AG09319 (cell line): ENCODE data around the gene PRODH2.

Source experiments
- DNase-seq: peaks from one replicate; pipeline ENCODE4 v3.0.0-alpha.2; 2010; ENCODE audit warnings: low read depth; ENCODE audit errors: extremely low read depth
- TF ChIP-seq, protein P1 (sequence below): IDR thresholded peaks from 2 replicates; pipeline ENCODE4 v1.5.1; 2011; ENCODE audit warnings: low read depth, mild to moderate bottlenecking, inconsistent platforms, low read length, moderate library complexity

PRODH2 gene

DNA sequence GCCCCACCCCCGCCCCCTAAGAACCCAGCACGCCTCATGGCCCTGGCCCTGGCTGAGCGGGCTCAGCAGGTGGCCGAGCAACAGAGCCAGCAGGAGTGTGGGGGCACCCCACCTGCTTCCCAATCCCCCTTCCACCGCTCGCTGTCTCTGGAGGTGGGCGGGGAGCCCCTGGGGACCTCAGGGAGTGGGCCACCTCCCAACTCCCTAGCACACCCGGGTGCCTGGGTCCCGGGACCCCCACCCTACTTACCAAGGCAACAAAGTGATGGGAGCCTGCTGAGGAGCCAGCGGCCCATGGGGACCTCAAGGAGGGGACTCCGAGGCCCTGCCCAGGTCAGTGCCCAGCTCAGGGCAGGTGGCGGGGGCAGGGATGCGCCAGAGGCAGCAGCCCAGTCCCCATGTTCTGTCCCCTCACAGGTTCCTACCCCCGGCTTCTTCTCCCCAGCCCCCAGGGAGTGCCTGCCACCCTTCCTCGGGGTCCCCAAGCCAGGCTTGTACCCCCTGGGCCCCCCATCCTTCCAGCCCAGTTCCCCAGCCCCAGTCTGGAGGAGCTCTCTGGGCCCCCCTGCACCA is 25.3 kb downstream of the PRODH2 start:
- DNase-seq: no peak
- TF ChIP-seq, protein P1, sequence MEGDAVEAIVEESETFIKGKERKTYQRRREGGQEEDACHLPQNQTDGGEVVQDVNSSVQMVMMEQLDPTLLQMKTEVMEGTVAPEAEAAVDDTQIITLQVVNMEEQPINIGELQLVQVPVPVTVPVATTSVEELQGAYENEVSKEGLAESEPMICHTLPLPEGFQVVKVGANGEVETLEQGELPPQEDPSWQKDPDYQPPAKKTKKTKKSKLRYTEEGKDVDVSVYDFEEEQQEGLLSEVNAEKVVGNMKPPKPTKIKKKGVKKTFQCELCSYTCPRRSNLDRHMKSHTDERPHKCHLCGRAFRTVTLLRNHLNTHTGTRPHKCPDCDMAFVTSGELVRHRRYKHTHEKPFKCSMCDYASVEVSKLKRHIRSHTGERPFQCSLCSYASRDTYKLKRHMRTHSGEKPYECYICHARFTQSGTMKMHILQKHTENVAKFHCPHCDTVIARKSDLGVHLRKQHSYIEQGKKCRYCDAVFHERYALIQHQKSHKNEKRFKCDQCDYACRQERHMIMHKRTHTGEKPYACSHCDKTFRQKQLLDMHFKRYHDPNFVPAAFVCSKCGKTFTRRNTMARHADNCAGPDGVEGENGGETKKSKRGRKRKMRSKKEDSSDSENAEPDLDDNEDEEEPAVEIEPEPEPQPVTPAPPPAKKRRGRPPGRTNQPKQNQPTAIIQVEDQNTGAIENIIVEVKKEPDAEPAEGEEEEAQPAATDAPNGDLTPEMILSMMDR: no peak

DNA sequence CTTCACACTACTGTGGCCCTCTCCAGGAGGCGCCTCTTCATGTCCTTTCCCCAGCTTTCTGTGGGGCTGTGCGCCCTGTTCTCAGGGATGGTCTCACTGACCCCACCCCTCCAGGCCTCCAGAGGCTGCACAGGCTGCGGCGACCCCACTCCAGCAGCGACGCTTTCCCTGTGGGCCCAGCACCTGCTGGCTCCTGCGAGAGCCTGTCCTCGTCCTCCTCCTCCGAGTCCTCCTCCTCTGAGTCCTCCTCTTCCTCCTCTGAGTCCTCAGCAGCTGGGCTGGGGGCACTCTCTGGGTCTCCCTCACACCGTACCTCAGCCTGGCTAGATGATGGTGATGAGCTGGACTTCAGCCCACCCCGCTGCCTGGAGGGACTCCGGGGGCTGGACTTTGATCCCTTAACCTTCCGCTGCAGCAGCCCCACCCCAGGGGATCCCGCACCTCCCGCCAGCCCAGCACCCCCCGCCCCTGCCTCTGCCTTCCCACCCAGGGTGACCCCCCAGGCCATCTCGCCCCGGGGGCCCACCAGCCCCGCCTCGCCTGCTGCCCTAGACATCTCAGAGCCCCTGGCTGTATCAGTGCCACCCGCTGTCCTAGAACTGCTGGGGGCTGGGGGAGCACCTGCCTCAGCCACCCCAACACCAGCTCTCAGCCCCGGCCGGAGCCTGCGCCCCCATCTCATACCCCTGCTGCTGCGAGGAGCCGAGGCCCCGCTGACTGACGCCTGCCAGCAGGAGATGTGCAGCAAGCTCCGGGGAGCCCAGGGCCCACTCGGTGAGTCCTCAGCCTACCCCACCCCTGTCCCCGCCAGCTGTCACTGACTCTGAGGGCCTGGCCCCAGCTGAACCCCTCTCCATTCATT is 26.1 kb downstream of the PRODH2 start:
- TF ChIP-seq, protein P1: no peak
- no peak for DNase-seq

DNA sequence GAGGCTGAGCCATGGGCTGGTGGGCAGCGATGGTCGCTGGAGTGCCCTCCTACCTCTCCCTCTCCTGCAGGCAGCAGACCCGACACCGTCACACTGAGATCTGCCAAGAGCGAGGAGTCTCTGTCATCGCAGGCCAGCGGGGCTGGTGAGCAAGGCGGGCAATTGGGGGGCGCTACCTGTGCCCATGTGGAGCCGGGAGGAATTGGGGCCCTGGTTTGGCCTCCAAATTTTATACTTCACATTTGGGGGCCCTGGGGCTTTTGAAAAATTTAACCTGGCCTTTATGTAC is 27.4 kb downstream of the PRODH2 start:
- no peak for DNase-seq
- TF ChIP-seq, protein P1: no peak

DNA sequence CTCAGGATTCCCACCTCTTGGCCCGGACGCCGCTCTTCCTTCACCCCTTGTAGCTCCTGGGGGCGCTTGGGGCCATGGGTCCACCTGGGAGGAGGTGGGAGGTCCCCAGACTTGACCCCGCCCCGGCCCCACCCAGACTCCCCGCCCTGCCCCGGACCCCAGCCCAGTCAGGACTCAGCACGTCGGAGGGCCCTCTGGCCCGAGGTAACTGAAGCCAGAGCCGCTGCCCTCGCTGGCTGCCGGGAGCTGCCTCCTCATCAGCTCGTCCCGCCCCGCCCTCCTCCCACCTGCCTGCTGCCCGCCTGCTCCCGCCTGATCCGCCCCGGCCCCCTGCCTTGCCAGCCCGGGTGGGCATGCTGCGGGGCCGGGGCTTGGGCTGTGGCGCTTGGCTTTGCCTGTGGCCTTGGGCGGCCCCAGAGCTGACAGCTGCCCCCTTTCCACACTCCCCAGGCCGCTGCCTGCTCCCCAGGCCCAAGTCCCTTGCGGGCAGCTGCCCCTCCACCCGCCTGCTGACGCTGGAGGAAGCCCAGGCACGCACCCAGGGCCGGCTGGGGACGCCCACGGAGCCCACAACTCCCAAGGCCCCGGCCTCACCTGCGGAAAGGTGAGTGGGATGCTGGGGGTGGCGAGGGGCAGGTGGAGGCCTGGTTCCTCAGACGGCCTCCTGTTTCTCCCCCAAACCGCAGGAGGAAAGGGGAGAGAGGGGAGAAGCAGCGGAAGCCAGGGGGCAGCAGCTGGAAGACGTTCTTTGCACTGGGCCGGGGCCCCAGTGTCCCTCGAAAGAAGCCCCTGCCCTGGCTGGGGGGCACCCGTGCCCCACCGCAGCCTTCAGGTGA is 27.9 kb downstream of the PRODH2 start:
- TF ChIP-seq, protein P1: no peak
- DNase-seq: no peak

DNA sequence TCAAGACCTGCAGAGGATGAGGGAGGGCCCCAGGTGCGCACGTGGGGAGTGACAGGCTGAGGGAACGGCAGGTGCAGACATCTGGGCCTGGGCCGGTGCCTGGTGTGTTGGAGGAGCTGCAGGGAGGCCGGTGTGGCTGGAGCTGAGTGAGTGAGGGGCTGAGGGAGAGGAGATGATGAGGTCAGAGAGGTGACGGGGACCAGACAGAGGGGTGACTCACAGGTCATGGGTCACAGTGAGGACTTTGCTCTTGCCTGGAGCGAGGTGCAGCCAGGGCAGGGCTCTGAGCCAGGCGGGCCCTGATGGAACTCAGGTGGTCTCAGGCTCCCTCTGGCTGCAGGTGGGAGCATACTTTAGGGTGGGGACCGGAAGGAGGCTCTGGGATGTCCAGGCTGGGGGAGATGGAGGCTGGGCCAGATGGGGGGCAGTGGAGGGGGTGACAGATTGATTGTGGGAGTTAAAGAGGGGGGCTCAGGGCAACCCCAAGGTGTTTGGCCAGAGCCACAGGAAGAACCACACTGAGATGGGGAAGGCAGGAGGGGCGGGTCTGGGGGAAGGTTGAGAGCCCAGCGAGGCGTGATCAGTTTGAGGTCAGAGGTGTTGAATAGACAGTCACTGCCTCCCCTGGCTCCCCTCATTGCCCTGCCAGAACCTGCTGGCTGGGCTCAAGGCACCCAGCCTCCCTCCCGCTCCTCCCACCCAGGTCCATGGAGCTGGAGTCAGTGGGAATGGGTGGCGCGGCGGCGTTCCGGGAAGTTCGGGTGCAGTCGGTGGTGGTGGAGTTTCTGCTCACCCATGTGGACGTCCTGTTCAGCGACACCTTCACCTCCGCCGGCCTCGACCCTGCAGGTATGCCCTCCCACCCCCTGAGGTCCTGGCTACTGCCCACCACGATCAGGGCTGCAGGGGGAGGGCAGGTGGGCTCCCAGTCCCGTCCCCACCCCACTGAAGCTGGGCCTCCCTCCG is 28.9 kb downstream of the PRODH2 start:
- TF ChIP-seq, protein P1: no peak
- no peak for DNase-seq

DNA sequence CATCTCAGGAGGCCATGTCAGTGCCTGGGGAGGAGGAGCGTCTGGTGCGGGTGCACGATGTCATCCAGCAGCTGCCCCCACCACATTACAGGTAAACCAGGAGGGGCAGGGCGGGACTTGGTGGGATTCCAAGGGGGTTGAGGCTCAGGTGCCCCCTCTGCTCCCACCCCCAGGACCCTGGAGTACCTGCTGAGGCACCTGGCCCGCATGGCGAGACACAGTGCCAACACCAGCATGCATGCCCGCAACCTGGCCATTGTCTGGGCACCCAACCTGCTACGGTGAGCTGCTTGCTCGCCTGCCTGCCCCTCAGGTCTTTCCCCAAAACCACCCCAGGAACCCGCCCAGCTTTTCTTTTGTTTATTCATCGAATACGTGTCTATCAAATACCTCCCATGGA is 30.1 kb downstream of the PRODH2 start:
- TF ChIP-seq, protein P1: no peak

More for the DNA sequence above, 30.1 kb downstream of the PRODH2 start:
- DNase-seq: no peak
